ENCODE measurements around the gene SEMA3B. TPM values are rescaled to one million over a fixed set of nuclear protein-coding genes. Genes with fewer than 3 reads are reported as not detected.

Gene SEMA3B
- polyA plus RNA-seq, 3 donors = 0.56 TPM; not detected in 2

DNA sequence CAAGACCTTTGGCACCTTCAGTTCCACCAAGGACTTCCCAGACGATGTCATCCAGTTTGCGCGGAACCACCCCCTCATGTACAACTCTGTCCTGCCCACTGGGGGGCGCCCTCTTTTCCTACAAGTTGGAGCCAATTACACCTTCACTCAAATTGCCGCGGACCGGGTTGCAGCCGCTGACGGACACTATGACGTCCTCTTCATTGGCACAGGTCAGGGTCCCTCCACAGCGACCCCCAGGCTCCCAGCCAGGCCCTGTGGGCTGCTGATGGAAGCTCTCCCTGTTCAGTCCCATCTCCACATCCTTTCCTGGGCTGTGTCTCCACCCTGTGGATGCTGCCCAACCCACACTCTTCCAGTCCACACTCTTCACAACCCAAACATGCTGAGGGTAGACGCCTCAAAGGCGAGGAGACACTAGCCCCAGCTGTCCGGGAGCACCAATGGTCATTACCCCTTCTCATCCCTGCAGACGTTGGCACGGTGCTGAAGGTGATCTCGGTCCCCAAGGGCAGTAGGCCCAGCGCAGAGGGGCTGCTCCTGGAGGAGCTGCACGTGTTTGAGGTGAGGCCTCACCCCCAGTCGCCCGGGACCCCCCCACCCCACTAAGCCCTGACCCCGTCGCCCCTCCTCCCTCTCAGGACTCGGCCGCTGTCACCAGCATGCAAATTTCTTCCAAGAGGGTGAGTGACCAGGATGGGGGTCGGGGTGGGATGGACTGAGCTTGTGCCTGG is 5.6 kb downstream of the SEMA3B start:
- H3K4me3 Mint-ChIP-seq = peak overlapping the region in 1 of 2 donors; percentile 84

More for the DNA sequence above, 5.6 kb downstream of the SEMA3B start:
- TF ChIP-seq, protein P1, sequence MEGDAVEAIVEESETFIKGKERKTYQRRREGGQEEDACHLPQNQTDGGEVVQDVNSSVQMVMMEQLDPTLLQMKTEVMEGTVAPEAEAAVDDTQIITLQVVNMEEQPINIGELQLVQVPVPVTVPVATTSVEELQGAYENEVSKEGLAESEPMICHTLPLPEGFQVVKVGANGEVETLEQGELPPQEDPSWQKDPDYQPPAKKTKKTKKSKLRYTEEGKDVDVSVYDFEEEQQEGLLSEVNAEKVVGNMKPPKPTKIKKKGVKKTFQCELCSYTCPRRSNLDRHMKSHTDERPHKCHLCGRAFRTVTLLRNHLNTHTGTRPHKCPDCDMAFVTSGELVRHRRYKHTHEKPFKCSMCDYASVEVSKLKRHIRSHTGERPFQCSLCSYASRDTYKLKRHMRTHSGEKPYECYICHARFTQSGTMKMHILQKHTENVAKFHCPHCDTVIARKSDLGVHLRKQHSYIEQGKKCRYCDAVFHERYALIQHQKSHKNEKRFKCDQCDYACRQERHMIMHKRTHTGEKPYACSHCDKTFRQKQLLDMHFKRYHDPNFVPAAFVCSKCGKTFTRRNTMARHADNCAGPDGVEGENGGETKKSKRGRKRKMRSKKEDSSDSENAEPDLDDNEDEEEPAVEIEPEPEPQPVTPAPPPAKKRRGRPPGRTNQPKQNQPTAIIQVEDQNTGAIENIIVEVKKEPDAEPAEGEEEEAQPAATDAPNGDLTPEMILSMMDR (IDR thresholded peaks at IDR 0.05) = peak; percentile 92
- Histone ChIP-seq H3K27ac (ENCODE audit: low read depth in 1 of 2, low read length in 2 of 2) (no peak overlapping the region), H3K4me2 (replicated peaks; ENCODE audit: extremely low read depth, low read length, poor library complexity, severe bottlenecking) (no peak overlapping the region), H3K9ac (ENCODE audit: insufficient read depth, low read length, poor library complexity, severe bottlenecking) (no peak overlapping the region), H3K79me2 (ENCODE audit: insufficient read depth, low read length) (no peaks in the 10 kb centered on the region), H3K9me3 (replicated peaks in 1 of 2; ENCODE audit: control insufficient read depth in 1 of 2, insufficient read depth in 1 of 2, low read length in 2 of 2) (peaks cover 3 to 11% of the 10 kb centered on the region in 2 donors), H3K4me1 (ENCODE audit: control insufficient read depth in 1 of 2, insufficient read depth in 2 of 2, low read length in 2 of 2) (peaks cover 16 to 34% of the 10 kb centered on the region in 2 donors), H3K27me3 (ENCODE audit: control insufficient read depth in 2 of 2, insufficient read depth in 2 of 2, low read length in 2 of 2) (peaks cover 24 to 50% of the 10 kb centered on the region in 2 donors), H2AFZ (ENCODE audit: insufficient read depth, low read depth, low read length, poor library complexity, severe bottlenecking) (no peak overlapping the region), H3K4me3 (replicated peaks in 1 of 3; ENCODE audit: low read depth in 2 of 3, low read length in 3 of 3) (no peak overlapping the region), H3K36me3 (replicated peaks in 1 of 2; ENCODE audit: control insufficient read depth in 1 of 2, insufficient read depth in 2 of 2, low read length in 2 of 2) (no peaks in the 10 kb centered on the region), H4K20me1 (ENCODE audit: insufficient read depth, low read length) (no peaks in the 10 kb centered on the region)
- intact Hi-C loops (cut with micrococcal nuclease) = loop anchor here in 1 of 2 donors (5.0 kb wide), 1 partner anchor 152 kb away; no protein-coding TSS in a partner anchor
- DNase-seq = peak in 2 of 3 donors; percentile 61 to 77
- H3K27ac Mint-ChIP-seq = no peak overlapping the region
- peaks cover 6 to 8% of the 10 kb centered on the region in 2 donors for H3K36me3 Mint-ChIP-seq
- WGBS (ENCODE audit: insufficient coverage) = 6% methylated on average over 17 of the region's 26 CpGs
- peaks cover 0 to 18% (median 13%) of the 10 kb centered on the region in 7 donors for H3K9me3 Mint-ChIP-seq
- peaks cover 45 to 62% (median 61%) of the 10 kb centered on the region in 3 donors for H3K27me3 Mint-ChIP-seq (ENCODE audit: low read depth in 3 of 3)
- peaks cover 26% of the 10 kb centered on the region for H3K4me1 Mint-ChIP-seq

All from CD14-positive monocyte (primary cell).